GM21526 (cell line): Measurements from ENCODE around the gene PLAU.
"Not testable (repeated sequence)": the region's sequence is repeated elsewhere in the genome, so short reads cannot be mapped to it uniquely, and the experiment has no call there.

Experiments
- ATAC-seq: cut with Tn5 transposase; IDR thresholded peaks from one replicate; pipeline ENCODE4 v1.9.1; 2021; ENCODE audit warnings: moderate library complexity; ENCODE audit not compliant: unreplicated experiment, low FRiP score

Gene PLAU

DNA sequence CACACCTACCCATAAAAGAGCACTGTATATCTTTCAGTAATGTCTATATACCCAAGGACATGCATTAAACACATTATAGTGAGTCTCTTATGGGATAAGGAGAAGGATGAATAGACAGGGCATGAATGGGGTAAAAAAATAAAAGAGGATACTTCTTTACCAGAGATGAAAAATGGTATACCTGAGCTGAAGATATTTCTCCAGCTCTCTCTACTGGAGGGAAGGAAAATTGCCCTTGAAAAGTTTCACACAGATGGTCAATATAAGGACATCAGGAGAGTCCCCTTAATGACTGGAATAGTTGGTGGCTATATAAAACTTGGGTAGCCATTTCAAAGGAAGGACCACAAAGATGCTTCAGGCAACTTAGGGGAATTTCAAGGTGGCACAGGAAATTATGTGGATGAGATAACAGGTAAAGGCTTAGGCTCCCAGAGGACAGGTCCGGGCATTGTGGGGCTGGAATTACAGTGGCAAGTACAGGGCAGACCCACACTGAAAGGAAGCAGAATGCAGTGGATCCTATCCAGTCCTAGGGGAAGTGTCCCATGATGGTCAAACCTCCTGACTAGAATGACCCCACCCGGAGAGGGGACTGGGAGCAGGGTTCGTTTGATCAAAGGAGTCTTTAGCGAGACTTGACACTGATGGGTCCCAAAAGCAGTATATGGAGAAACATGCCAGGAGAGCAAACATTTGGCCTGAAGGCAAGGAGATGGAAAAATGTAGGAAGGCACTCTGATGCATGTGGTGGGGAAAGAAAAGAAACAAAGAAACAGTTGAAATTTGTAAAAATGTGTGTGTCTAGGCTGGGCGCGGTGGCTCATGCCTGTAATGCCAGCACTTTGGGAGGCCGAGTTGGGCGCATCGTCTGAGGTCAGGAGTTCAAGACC lies 35.6 kb downstream of the PLAU start:
- no peak for ATAC-seq

DNA sequence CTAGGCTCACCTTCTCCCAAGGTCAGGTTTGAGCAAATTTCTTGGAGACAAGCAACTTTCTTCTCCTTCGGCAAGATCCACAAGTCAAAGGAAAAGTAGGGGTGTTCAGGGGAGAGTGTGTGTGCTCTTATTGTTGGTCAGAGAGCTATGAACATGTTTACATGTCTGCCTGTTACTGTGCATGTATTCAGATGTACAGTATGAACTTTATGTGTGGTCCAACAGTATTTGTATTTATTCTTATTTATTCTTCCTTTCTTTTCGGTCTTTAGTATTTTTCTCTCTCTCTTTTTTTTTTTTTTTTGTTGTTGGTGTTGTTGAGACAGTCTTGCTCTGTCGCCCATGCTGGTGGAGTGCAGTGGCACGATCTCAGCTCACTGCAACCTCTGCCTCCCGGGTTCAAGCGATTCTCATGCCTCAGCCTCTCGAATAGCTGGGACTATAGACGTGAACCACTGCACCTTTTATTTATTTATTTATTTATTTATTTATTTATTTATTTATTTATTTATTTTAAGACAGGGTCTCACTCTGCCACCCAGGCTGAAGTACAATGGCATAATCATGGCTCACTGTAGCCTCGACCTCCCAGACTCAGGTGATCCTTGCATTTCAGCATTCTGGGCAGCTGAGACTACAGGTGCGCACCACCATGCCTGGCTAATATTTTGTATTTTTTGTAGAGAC lies 38.2 kb downstream of the PLAU start:
- no peak for ATAC-seq

DNA sequence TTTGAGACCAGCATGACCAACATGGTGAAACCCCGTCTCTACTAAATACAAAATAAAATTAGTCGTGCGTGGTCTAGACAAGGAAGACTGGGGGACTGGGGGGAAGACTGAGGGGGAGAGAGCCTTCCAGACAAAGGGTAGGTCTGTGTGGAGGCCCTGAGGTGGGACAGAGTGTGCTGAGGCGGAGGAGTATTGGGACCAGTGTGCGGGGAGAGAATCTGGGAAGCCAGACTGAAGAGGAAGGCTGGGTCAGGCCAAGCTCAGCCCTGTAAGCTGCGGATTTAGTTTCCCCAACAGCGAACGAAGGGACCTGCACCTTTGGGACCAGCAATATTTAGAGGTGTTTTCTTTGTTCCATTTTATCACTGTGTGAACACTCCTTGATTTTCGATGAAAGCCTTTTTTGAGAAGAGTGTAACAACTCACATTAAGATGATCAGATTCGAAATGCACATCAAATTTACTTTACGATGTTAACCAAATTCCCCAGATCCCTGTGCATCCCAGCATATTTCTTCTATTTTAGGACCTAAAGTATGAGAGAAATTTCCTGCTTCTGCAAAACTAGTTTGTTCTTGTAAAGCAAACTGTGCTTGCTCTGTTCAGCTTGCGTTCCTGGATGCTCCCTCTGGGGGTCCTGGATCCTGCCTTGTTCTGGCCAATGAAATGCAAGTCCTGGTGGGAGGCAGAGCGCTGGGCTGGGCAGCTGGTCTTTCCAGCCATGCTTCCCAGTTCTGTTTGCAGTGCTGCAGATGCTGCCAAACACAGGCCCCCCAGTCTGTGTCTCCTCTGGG lies 39.4 kb downstream of the PLAU start:
- no peak for ATAC-seq

DNA sequence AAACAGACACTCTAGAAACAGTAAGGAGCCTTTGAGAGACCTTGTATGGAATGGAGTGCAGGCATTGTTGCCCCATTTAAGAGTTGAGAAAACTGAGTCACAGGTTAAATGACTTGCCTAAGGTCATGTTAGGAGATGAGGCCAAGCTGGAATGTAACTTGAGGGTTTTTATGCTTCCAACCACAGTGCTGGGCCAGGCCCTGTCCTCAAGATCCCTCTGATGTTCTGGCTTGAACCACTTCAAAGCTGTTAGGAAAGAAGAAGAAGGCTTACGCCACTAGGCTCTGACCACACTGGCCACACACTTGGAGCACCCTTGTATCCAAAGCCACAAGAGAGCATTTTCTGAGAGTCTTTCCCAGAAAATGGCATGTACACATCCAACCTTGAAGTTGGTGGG lies 42.7 kb downstream of the PLAU start:
- no peak for ATAC-seq

DNA sequence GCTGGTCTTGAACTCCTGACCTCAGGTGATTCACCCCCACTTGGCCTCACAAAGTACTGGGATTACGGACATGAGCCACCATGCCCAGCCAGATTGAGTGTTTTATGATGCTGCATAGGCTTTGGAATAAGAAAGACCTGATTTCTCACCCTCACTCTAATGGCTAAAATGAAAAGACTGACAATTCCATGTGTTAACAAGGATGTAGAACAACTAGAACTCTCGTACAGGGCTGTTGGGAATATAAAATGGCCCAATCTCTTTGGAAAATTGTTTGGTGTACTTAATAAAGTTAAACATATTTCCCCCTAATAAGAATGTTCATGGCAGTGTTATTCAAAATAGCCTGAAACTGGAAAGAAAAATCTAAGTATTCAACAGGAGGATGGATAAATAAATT lies 43.8 kb downstream of the PLAU start:
- no peak for ATAC-seq

DNA sequence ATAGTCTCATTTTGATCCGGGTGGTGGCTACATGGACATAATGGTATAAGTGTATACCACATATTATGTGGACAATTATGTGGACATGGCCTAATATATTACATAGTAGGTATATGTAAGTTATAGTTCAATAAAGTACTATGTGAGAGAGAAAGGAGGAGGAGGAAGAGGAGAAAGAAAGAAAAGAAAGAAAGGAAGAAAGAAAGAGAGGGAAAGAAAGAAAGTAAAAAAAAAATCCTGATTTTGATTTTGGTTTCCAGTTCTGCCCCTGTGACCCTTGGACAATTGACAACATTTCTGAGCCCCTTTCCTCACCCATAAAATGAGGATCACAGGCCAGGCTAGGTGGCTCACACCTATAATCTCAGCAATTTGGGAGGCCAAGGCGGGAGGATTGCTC lies 44.8 kb downstream of the PLAU start:
- no peak for ATAC-seq

DNA sequence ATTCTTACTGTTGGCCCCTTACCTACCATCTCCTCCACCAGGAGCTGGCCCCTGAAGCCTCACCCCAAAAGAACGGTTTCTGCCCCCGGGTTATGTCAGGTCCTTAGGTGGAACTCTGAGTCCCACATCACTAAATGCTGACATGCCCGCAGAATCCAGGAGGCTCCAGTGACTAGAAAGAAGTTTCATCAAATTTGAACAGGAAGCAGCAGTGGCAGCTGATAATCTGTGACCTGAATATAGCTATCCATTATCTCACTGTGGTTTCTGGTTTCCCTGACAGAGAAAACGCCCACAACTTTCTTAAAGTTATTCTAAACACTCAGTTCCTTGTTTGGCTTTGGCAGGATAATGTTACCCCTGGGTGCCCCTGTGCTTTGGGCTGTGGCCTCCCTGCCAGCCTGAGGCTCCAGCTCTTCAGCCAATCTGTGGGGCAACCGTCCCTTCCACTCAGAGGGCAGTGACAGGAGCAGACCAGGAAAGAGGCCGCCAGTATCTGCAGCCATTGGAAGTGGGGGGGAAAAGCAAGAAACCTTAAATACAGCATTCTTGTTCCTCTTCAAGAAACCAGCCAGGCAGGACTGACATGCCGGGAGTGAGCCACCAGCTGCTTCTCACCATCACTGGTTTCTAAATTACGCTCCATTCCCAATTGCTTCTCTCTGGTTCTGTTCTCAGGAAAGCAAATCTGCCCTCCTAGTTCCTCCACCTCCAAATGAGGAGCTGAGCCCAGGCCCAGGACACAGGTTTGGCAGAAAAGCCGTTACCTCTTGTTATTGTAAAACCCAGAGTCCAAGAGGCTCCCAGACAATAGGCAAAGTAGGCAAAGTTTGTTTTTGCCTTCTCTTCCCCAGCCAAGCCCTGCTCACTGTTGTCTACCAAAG lies 45.8 kb downstream of the PLAU start:
- ATAC-seq: no peak

DNA sequence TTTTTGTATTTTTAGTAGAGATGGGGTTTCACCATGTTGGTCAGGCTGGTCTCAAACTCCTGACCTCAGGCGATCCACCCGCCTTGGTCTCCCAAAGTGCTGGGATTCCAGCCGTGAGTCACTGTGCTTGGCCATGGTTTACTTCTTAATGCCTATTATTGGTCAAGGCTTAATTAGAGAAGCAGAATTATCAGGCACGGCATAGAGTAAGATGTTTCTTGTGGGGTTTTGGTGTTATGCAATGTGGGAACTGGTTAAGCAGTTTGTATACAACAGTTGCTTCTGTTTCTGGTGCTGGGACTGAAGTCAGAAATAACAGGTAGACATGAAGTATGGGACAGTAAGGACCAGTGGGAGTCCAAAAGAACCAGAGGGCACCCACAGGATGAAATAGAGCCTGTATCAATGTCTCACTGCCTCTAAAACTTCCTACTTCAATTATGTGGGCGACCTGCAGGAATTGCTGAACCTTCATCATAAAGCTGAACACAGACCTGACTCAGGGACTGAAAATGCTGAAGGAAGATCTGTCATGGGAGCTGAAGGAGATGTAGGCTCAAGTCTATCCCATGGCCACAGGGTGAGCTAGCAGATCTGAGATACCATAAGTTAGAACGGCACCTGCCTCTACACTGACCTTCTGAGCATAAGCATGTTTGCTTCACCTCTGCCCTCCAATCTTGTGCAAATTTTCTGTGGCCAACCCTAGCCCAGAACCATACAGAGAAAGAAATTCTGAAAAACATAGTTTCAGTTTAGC lies 48.7 kb downstream of the PLAU start:
- no peak for ATAC-seq

DNA sequence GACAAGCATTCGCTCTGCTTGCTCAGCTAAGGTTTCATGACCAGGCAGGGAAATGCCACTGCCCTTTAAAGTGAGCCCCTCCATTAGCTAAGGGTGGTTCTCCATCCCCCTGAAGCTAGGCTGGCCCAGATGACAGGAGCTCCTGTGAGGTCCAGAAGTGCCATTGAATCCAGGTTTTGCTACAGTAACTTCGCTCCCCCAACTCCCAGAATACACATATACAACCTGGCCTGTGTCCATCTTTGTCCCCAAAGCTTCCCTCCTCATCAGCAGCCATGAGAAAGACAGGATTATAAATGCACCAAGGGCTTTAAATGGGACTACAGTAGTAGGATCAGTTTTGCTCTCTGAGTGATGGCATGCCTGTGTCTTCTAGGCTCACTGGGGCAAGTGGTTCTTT lies 51.5 kb downstream of the PLAU start:
- ATAC-seq: no peak

DNA sequence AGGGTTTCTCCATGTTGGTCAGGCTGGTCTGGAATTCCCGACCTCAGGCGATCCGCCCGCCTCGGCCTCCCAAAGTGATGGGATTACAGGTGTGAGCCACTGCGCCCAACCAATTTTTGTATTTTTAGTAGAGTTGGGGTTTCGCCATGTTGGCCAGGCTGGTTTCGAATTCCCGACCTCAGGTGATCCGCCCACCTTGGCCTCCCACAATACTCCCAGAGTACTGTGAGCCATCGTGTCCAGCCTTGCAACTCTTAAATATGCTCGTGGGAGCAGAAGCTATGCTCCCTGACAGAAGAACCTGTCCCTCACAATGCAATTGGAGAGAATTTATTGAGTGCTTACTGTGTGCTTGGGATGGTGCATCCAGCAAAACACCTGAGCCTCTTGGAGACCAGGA lies 52.6 kb downstream of the PLAU start:
- not testable (repeated sequence) for ATAC-seq

DNA sequence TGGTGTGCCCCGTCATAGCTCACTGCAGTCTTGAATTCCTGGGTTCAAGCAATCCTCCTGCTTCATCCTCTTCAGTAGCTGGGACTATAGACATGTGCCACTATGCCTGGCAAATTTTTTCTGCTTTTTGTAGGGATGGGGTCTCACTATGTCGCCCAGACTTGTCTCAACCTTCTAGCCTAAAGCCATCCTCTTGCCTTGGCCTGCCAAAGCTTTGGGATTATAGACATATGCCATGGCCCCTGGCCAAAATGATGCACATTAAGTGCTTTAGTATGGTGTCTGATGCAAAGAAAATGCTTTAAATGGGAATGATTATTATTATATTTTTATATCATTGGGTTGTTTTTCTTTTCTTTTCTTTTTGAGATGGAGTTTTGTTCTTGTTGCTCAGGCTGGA lies 53.8 kb downstream of the PLAU start:
- ATAC-seq: no peak

DNA sequence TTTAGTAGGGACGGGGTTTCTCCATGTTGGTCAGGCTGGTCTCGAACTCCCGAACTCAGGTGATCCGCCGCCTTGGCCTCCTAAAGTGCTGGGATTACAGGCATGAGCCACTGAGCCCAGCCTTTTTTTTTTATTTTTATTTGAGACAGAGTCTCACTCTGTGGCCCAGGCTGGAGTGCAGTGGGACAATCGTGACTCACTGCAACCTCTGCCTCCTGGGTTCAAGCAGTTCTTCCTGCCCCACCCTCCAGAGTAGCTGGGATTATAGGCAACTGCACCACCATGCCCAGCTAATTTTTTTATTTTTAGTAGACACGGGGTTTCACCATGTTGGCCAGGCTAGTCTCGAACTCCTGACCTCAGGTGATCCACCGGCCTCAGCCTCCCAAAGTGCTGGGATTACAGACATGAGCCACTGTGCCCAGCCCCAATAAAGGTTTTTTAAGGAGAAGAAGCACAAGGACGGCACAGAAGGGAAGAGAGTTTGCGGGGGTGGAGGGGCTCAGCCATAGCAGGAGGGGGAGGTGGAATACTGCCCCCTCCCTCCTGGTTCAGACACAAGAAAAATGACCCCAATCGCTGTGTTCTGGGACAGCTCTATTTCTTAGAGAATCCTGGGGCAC lies 54.4 kb downstream of the PLAU start:
- not testable (repeated sequence) for ATAC-seq

DNA sequence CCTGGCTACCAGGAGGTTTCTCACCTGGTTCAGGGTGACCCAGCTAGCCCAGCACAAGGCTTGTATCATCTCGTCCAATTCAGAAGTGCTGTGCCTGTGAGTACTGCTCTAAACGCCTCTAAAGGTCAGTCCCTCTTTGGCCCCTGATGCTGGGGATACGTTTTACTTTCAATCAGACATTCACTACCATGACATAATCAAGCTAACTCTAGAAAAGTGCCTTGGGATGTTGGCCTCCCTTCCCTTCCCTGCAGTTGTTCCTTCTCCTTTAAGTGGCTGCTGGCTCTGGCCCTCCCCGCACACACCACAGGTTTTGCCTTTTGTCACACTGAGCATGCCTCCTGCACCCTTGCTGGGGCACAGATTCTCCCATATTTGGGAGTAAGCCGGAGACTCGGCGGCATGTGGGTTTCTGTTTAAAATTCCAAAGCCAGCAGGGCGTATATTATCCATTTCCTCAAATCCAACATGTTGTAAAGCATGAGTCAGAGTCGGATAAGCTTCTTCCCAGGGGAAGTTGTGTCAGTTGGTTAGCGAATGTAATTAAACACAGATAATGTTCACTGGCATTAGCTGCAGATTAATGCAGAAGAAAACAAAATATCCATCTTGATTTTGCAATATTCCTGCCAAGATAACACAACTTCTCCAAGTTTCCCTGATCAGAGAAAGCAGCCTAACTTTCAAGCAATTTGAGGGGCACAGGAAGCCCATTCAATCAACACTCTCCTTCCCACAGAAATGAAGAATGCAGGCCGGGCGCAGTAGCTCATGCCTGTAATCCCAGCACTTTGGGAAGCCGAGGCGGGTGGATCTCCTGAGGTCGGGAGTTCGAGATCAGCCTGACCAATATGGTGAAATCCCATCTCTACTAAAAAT lies 55.2 kb downstream of the PLAU start:
- no peak for ATAC-seq

DNA sequence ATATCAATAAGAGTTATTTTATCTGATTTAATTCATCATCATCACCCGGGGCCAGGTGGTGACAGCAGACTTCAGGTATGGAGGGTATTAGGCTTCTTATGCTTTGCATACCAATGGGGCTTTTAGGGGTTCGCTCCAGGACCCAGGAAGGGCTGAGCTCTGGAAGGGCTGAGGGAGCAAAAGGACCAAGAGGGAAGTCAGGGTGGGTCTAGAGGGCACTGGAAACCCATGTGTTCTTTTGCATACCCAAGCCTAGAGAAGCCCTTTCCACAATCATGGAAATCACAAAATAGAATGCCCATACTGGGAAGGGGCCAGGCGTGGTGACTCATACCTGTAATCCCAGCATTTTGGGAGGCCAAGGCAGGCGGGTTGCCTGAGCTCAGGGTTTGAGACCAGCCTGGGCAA lies 56.1 kb downstream of the PLAU start:
- ATAC-seq: no peak
